Muscle layer of duodenum (tissue), 2 donors: ENCODE results near the gene BRD3OS.
"Not testable (repeated sequence)": the region's sequence is repeated elsewhere in the genome, so short reads cannot be mapped to it uniquely, and the experiment has no call there.

ENCODE experiments used
- H3K27ac ChIP-seq: one replicate; pipeline ENCODE4 v1.7.0; 2013; ENCODE audit warnings: mild to moderate bottlenecking, low read length
- H3K27me3 ChIP-seq: one replicate; pipeline ENCODE4 v1.7.0; 2013; ENCODE audit warnings: low read depth, mild to moderate bottlenecking, control low read depth, low read length
- H3K36me3 ChIP-seq, 2 donors: one replicate each; pipeline ENCODE4 v1.7.0; 2013; ENCODE audit warnings: low read length in 2 of 2, control low read depth in 1 of 2, mild to moderate bottlenecking in 1 of 2; ENCODE audit not compliant: insufficient read depth in 2 of 2, control insufficient read depth in 1 of 2
- H3K4me1 ChIP-seq, 2 donors: one replicate each; pipeline ENCODE4 v1.7.0; 2013; ENCODE audit warnings: low read length in 2 of 2, mild to moderate bottlenecking in 2 of 2, control low read depth in 1 of 2, moderate library complexity in 1 of 2; ENCODE audit not compliant: insufficient read depth in 2 of 2, control insufficient read depth in 1 of 2
- H3K4me3 ChIP-seq, 2 donors: one replicate each; pipeline ENCODE4 v1.7.0; 2013; ENCODE audit warnings: low read length in 2 of 2, low read depth in 1 of 2, mild to moderate bottlenecking in 1 of 2
- H3K9me3 ChIP-seq, 2 donors: one replicate each; pipeline ENCODE4 v1.7.0; 2013; ENCODE audit warnings: low read length in 2 of 2, control low read depth in 1 of 2, mild to moderate bottlenecking in 1 of 2; ENCODE audit not compliant: control insufficient read depth in 1 of 2
- donor health status: healthy.

BRD3OS gene

DNA sequence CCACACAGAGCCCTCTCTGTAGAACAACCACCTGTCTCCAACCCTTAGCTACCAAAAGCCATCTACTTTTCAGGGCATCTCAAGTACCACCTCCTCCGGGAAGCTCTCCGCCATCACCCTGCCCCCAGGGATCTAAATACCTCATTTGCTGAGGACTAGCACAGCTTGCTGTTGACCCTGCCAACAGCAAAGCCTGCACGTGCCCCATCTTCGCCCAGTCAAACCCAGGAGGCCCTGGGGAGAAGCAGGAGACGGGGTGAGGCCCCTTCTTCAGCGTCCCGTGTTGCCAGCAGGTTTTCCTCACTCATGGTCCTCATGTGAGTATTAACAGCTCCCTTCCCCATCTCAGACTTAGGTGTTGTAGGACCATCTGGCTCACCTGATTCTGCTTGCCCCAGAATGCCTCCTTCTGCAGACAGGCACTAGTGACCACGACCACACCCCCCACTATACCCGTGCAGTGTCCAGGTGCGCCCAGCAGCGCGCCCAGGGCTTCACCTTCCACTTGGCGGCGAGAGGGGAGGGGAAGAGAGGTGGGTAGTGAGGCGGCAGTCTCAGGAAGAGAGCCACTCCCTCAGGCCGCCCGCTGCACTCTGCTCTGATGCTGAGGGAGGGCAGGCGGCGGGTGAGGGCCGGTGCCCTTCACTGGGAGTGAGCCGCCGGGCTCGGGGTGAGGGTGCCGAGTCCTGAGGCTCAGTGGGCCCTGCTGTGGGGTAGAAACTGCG is 44.3 kb upstream of the BRD3OS start:
- no peaks in the 10 kb centered on the region for H3K27me3 ChIP-seq
- peaks cover 0 to 19% of the 10 kb centered on the region in 2 donors for H3K4me1 ChIP-seq
- no peaks in the 10 kb centered on the region for H3K36me3 ChIP-seq

DNA sequence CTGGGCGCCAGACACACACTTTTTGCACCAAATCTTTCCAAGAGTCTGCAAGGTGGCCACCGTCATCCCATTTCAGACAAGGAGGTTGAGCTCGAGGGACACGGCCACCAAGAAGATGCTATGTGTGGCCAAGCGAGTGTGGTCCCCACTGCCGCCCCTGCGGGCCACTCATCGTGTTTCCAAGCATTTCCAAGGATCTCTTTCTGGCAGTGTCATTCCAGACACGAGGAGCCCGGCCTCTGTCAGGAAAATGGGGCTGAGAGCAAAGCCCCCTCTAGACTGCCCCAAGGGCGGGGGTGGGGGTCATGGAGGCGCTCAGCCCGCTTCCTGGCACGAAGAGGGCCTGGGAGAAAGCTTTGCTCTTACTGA is 43.7 kb upstream of the BRD3OS start:
- no peak overlapping the region for H3K27ac ChIP-seq
- no peaks in the 10 kb centered on the region for H3K27me3 ChIP-seq
- H3K4me1 ChIP-seq: peaks cover 0 to 19% of the 10 kb centered on the region in 2 donors
- H3K4me3 ChIP-seq: no peak overlapping the region
- no peaks in the 10 kb centered on the region for H3K9me3 ChIP-seq
- no peaks in the 10 kb centered on the region for H3K36me3 ChIP-seq

More for the DNA sequence above, 44.3 kb upstream of the BRD3OS start:
- Histone ChIP-seq H3K9me3 (no peaks in the 10 kb centered on the region), H3K27ac (no peak overlapping the region), H3K4me3 (no peak overlapping the region)

DNA sequence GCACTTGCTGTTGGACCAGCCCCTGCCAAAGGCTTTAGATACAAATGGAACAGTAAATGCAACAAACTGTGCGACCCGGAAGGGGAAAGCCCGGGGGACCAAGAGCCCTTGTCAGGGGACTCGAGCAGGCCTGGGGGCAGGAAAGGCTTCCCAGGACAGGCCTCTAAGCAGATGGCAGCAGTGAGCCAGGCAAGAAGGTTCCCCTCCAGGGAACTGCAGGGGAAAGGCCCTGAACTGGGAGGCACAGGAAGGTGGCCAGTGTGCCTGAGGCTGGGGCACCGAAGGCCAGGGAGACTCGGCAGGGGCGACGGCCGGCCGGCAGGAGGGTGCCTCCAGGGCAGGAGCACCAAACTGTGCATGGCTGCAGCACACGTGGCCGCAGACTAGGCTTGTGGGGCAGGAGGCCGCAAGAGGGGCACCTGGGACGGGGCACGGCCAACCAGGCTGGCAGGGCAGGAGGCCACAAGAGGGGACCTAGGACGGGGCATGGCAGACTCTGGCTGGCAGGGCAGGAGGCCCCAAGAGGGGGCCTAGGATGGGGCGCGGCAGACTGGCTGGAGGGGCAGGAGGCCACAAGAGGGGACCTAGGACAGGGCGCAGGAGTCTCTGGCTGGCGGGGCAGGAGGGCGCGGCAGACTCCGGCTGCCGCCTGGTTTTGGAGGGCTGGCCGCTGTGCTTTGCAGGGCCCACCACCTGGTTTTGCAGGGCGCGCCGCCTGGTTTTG is 43.2 kb upstream of the BRD3OS start:
- H3K36me3 ChIP-seq: no peaks in the 10 kb centered on the region

DNA sequence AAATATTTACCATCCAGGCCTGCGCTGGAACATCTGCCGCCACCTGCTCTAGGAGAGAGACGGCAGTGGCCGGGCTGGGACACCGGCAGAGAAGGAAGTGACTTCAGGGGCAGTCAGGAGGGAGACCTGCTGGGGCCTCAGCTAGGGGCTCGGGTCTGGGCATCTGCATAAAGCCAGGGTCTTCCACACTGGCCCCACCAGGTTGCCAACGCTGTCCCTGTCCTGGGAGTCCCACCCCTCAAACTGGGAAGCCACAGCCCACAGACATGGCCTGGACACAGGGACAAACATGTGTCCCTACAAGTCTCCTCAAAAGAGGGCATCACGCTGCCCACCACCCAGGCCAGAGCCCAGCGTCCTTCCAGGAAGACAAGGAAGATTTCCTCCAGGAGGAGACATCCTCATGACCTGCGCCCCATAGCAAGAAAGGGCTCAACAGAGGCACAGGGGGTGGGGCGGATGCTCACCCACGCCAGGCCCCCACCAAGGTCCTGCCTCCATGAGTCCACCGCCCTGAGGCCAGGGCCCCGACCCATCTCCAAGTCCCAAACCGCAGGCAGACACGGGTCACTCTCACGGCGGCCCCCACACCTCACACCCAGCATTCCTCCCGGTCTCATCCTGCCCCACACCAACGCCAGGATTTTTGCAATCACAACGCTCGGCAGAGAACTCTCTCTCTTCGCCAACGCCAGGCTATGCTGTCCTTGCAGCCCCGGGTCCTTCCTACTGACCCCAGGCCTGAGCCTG is 42.1 kb upstream of the BRD3OS start:
- Histone ChIP-seq H3K4me3 (no peak overlapping the region), H3K36me3 (no peaks in the 10 kb centered on the region), H3K27ac (no peak overlapping the region), H3K4me1 (peaks cover 0 to 19% of the 10 kb centered on the region in 2 donors), H3K9me3 (no peaks in the 10 kb centered on the region), H3K27me3 (no peaks in the 10 kb centered on the region)

More for the DNA sequence above, 43.2 kb upstream of the BRD3OS start:
- H3K27me3 ChIP-seq: no peaks in the 10 kb centered on the region
- H3K4me1 ChIP-seq: peaks cover 0 to 19% of the 10 kb centered on the region in 2 donors
- no peak overlapping the region for H3K27ac ChIP-seq
- H3K4me3 ChIP-seq: no peak overlapping the region
- H3K9me3 ChIP-seq: no peaks in the 10 kb centered on the region

DNA sequence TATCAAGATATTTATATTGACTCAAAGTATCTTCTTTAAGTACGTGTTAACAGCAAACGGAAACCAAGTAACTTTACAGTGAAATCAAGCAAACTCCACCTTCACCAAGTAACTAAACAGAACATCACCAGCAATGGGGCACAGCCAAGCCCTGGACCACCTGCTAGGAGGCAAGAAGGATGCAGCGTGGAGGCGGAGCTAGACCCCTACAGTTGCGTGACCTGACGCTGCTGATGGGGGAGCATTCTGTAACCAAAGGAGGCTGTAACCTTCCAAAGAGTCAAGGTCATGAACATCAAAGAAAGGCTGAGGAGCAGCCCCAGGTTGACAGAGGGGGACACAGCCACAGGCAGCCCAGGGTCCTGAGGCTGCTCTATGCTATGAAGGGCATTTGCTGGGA is 39.2 kb upstream of the BRD3OS start:
- Histone ChIP-seq H3K4me3 (no peak overlapping the region), H3K27ac (no peak overlapping the region), H3K36me3 (no peaks in the 10 kb centered on the region), H3K4me1 (peaks cover 0 to 14% of the 10 kb centered on the region in 2 donors), H3K27me3 (no peaks in the 10 kb centered on the region), H3K9me3 (no peaks in the 10 kb centered on the region)

DNA sequence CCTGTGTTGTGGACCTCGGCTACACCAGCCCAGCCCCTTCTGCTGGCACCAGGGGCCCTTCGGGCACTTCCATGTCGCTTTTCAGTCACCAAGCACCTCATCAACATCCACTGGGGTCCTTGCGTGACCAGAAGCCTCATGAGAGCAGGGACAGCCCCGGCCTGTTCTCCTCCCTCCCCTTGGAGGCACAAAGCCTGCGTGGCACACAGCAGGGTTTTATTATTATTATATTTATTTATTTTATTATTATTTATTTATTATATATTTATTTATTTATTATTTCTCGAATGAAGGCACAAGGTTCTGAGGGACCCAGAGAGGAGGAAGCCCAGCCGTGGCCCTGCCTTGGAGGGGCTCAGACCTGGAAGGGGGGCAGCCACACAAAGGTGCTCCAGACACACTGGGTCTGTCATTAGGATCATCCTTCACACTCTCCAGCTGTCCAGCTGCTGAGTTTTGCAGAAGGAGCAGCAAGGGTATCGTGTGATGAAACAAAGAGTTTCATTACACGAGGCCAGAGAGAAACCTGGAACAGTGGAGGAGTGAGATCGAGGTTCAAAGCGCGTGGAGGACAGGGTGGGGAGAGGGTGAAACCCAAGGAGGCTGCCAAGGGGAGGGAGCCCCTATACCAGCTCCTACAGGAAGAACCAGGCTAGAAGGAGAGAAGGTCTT is 38.4 kb upstream of the BRD3OS start:
- H3K27me3 ChIP-seq: no peaks in the 10 kb centered on the region
- no peak overlapping the region for H3K4me3 ChIP-seq
- peaks cover 0 to 16% of the 10 kb centered on the region in 2 donors for H3K4me1 ChIP-seq
- no peaks in the 10 kb centered on the region for H3K36me3 ChIP-seq
- no peaks in the 10 kb centered on the region for H3K9me3 ChIP-seq
- H3K27ac ChIP-seq: no peak overlapping the region

DNA sequence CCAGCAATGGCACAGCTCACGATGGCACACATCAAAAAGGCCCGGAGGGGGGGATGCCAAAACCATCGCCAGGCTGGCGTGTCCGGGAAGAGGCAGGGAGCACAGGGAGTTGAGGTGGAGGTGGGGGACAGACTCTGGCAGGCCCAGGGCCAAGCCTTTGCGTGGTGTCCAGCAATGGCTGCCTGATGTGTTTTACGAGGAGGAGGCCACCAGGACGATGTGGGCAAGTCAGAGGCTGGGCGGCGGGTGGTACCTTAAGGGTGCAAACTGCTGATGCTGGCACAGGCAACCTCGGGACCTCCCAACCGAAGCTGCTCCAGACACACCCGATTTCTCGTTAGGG is 37.9 kb upstream of the BRD3OS start:
- H3K4me3 ChIP-seq: no peak overlapping the region
- H3K27ac ChIP-seq: no peak overlapping the region
- no peaks in the 10 kb centered on the region for H3K36me3 ChIP-seq
- H3K27me3 ChIP-seq: no peaks in the 10 kb centered on the region
- peaks cover 0 to 16% of the 10 kb centered on the region in 2 donors for H3K4me1 ChIP-seq
- no peaks in the 10 kb centered on the region for H3K9me3 ChIP-seq

DNA sequence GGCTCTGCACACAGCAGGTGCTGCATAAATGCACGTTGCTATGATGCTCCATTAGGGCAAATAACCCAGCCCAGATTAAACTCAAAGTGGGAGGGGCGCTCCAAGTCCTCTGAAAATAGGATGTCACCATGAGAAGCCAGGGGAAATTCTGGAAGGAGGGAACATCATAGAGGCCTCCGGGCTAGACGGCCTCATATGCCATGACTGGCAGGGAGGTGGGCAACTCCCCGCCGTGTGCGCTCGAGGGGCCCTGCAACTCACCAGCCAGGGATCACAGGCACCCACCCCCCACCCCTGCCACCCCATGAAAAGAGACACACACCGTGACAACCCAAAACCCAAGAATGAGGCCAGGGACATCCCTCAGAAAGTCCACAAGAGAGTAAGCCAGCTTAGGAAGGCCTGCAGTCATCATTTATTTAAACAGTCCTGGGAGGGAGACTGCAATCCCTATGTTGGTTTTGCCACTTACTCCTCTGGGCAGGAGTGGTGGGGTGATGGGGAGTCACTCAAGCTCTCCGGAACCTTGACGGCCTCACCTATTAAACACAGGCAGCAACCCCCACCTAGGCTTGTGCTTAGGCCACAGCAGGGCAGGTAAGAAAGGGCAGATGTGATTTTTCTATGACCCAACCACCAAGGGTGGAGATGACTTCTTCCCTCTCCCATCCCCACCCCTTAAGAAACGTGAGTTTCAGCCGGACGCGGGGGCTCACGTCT is 37.2 kb upstream of the BRD3OS start:
- H3K4me1 ChIP-seq: peaks cover 0 to 18% of the 10 kb centered on the region in 2 donors
- H3K36me3 ChIP-seq: peaks cover 0 to 3% of the 10 kb centered on the region in 2 donors
- no peaks in the 10 kb centered on the region for H3K27me3 ChIP-seq
- no peak overlapping the region for H3K27ac ChIP-seq
- H3K9me3 ChIP-seq: no peaks in the 10 kb centered on the region
- H3K4me3 ChIP-seq: no peak overlapping the region

DNA sequence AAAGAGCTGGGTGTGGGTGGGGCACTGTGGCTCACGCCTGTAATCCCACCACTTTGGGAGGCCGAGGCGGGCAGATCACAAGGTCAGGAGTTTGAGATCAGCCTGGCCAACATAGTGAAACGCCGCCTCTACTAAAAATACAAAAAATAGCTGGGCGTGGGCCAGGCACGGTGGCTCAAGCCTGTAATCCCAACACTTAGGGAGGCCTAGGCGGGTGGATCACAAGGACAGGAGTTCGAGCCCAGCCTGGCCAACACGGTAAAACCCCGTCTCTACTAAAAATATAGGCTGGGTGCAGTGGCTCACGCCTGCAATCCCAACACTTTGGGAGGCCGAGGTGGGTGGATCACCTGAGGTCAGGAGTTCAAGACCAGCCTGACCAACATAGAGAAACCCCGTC is 36.5 kb upstream of the BRD3OS start:
- H3K27me3 ChIP-seq, H3K4me3 ChIP-seq, H3K36me3 ChIP-seq, H3K9me3 ChIP-seq, H3K27ac ChIP-seq: not testable (repeated sequence)
- peaks cover 3 to 25% of the 10 kb centered on the region in 2 donors for H3K4me1 ChIP-seq

DNA sequence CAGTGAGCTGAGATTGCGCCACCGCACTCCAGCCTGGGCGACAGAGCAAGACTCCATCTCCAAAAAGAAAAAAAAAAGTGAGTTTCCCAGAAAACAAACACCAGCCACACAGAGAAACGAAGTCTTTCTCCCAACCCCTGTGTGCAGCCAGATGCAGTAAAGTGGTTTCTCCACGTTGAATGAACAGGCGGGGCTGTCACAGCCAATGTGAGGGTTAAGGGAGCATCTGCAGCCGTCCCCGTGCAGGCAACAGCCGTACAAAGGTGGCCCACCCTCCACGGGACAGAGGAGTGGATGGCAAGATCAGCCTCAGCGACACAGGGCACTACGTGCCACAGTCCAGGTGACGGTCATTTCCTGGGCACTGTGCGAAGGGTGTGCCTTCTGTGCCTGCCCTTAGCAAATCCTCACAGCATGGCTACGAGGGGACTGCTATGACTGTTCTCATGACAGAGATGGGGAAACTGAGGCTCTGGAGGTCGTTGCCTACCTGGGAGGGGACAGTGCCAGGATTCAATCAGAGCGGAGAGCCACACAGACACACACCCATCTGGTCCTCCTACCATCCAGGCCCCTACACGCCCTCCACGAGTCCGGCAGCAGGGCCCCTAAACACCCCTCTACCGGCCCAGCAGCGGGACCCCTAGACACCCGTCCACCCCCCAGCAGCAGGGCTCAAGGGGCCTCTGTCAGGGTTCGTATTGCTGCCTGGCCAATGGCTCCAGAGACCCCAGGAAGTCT is 35.5 kb upstream of the BRD3OS start:
- H3K9me3 ChIP-seq: no peaks in the 10 kb centered on the region
- peaks cover 0 to 5% of the 10 kb centered on the region in 2 donors for H3K36me3 ChIP-seq
- H3K4me1 ChIP-seq: peaks cover 7 to 31% of the 10 kb centered on the region in 2 donors
- no peak overlapping the region for H3K4me3 ChIP-seq
- H3K27me3 ChIP-seq: no peaks in the 10 kb centered on the region
- H3K27ac ChIP-seq: no peak overlapping the region
